PFSK-1 (cell line): ENCODE data around the gene HAPLN1.

Source experiments
- FOXP2 ChIP-seq: optimal IDR thresholded peaks from 2 replicates; pipeline ENCODE3; 2011; ENCODE audit warnings: borderline replicate concordance, control low read depth, inconsistent platforms; ENCODE audit not compliant: insufficient read depth; ENCODE audit errors: extremely low read length, extremely low read depth
- POLR2AphosphoS5 ChIP-seq: IDR thresholded peaks from 2 replicates; pipeline ENCODE4 v1.6.1; 2012; ENCODE audit warnings: low read depth, mild to moderate bottlenecking, control low read depth, low read length, moderate library complexity
- SIN3A ChIP-seq: IDR thresholded peaks from 2 replicates; pipeline ENCODE4 v1.6.1; 2012; ENCODE audit warnings: mild to moderate bottlenecking, low read length, moderate library complexity, borderline replicate concordance; ENCODE audit not compliant: insufficient read depth
- TAF1 ChIP-seq: IDR thresholded peaks from 2 replicates; pipeline ENCODE4 v1.6.1; 2012; ENCODE audit warnings: low read length, control low read depth, borderline replicate concordance; ENCODE audit not compliant: insufficient read depth
- TF ChIP-seq, protein P1 (sequence below), 2 experiments: IDR thresholded peaks; 2 replicates each; pipeline versions ENCODE4 v1.6.1 to v1.8.0; 2011 to 2012; ENCODE audit warnings: low read depth in 2 of 2, low read length in 2 of 2, control low read depth in 1 of 2, inconsistent platforms in 1 of 2, mild to moderate bottlenecking in 1 of 2, moderate library complexity in 1 of 2; ENCODE audit not compliant: insufficient read depth in 1 of 2

Gene HAPLN1

DNA sequence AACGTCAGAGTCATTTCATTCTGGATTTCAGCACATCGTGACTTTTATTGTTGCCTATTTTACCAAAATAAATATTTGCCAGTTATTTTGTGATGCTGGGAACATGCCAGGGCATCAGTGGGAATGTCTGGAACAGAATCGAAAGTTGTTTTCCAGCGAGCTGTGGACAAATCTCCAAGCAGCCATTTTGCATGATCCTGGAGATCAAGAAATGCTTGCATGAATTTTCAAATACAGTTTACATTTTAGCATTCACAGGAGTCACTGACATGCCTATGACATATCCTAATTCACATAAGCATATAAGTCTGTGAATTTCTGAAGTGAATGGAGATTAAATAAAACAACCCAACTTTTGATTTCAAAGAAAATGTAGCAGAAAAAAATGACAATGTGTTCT is 129.7 kb downstream of the HAPLN1 start:
- TF ChIP-seq, protein P1, sequence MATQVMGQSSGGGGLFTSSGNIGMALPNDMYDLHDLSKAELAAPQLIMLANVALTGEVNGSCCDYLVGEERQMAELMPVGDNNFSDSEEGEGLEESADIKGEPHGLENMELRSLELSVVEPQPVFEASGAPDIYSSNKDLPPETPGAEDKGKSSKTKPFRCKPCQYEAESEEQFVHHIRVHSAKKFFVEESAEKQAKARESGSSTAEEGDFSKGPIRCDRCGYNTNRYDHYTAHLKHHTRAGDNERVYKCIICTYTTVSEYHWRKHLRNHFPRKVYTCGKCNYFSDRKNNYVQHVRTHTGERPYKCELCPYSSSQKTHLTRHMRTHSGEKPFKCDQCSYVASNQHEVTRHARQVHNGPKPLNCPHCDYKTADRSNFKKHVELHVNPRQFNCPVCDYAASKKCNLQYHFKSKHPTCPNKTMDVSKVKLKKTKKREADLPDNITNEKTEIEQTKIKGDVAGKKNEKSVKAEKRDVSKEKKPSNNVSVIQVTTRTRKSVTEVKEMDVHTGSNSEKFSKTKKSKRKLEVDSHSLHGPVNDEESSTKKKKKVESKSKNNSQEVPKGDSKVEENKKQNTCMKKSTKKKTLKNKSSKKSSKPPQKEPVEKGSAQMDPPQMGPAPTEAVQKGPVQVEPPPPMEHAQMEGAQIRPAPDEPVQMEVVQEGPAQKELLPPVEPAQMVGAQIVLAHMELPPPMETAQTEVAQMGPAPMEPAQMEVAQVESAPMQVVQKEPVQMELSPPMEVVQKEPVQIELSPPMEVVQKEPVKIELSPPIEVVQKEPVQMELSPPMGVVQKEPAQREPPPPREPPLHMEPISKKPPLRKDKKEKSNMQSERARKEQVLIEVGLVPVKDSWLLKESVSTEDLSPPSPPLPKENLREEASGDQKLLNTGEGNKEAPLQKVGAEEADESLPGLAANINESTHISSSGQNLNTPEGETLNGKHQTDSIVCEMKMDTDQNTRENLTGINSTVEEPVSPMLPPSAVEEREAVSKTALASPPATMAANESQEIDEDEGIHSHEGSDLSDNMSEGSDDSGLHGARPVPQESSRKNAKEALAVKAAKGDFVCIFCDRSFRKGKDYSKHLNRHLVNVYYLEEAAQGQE (IDR thresholded peaks at IDR 0.05; ENCODE audit: insufficient read depth in 1 of 2, low read depth in 2 of 2, low read length in 2 of 2) = no peak
- no peak for TF ChIP-seq POLR2AphosphoS5
- TF ChIP-seq TAF1 = no peak
- TF ChIP-seq FOXP2 = no peak
- TF ChIP-seq SIN3A = no peak

DNA sequence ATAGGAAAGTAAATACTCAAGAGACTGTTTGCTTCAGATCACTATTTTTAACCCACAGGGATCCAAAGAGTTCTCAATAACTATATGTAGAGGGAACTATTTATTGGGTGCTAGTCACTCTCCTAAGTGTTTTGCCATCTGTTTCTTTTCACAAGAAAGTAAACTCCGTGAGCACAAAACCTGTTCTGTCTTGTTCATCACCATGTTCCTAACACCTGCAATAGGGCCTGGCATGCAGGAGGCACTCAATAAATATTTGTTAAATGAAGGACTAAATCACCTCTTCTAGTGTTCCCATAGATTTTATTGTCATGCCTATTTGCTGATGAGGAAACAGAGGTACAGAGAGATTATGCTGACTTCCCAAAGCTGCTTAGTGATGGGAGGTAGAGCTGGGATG is 130.9 kb downstream of the HAPLN1 start:
- TF ChIP-seq FOXP2 (no peak), SIN3A (no peak), TAF1 (no peak), POLR2AphosphoS5 (no peak)
- TF ChIP-seq, protein P1 (IDR thresholded peaks at IDR 0.05; ENCODE audit: insufficient read depth in 1 of 2, low read depth in 2 of 2, low read length in 2 of 2) = no peak
